Panc1 (cell line): Measurements from ENCODE around the gene GLTP.

Experiments used
- CTCF ChIP-seq: fragments of 450-650 bp; IDR thresholded peaks from 2 replicates; pipeline ENCODE4 v1.5.1; 2017; ENCODE audit warnings: mild to moderate bottlenecking
- POLR2AphosphoS5 ChIP-seq: IDR thresholded peaks from 2 replicates; pipeline ENCODE4 v1.6.1; 2012; ENCODE audit warnings: mild to moderate bottlenecking, low read depth, low read length, moderate library complexity
- REST ChIP-seq, 2 experiments: IDR thresholded peaks; 2 replicates each; pipeline ENCODE4 v1.6.1; 2011 to 2012; ENCODE audit warnings: low read depth in 2 of 2, control low read depth in 1 of 2, low read length in 1 of 2, mild to moderate bottlenecking in 1 of 2, moderate library complexity in 1 of 2; ENCODE audit not compliant: insufficient read depth in 1 of 2
- TCF7L2 ChIP-seq: IDR thresholded peaks from 2 replicates; pipeline ENCODE4 v1.6.1; 2011; ENCODE audit warnings: mild to moderate bottlenecking, low read depth, low read length, inconsistent platforms

GRCh38 chr12:109822416-109822815 is 57.9 kb downstream of the GLTP start:
- TF ChIP-seq CTCF (no peak), POLR2AphosphoS5 (no peak), REST (IDR thresholded peaks at IDR 0.05; ENCODE audit: insufficient read depth in 1 of 2, low read depth in 2 of 2, low read length in 1 of 2) (no peak), TCF7L2 (no peak)
